HCT116 (cell line): ENCODE data around the gene PLCD3. TPM values are rescaled to one million over a fixed set of nuclear protein-coding genes. Genes with fewer than 3 reads are reported as not detected.

Source experiments
- ATAC-seq: fragments of 200-7000 bp; cut with Tn5 transposase; 2 replicates; pipeline ENCODE4 v1.9.1; 2020; ENCODE audit warnings: mild to moderate bottlenecking, moderate library complexity
- BruUV-seq: library from RNA; stranded (reverse); fragments of 400-500 nt; replicated peaks from 2 replicates; lab custom pipeline; 2021; lab: Mats Ljungman, UMichigan
- CTCF ChIA-PET: fragments of 300-600 bp; sonication (Branson Sonifier 250); formaldehyde crosslinking; loops from one replicate; lab custom pipeline; 2021; ENCODE audit warnings: antibody characterized with exemption; lab: Charles Lee
- POLR2A ChIA-PET: fragments of 300-600, 350-600 bp; sonication (Branson Sonifier 250); formaldehyde crosslinking; loops from one replicate; lab custom pipeline; 2021; ENCODE audit warnings: antibody characterized with exemption; lab: Charles Lee
- RAD21 ChIA-PET, 2 experiments: fragments of 300-600 bp; sonication (Branson Sonifier 250); formaldehyde crosslinking; loops; one replicate each; lab custom pipeline; 2023; ENCODE audit warnings: low total read pairs in 2 of 2; ENCODE audit not compliant: uncharacterized antibody in 2 of 2, unreplicated experiment in 2 of 2, low non-redundant PET in 1 of 2; lab: Charles Lee
- DNase-seq: peaks from one replicate; pipeline ENCODE4 v3.0.0-alpha.2; 2010; ENCODE audit warnings: low read depth, low spot score
- H2AFZ ChIP-seq: fragments of 200-600 bp; shearing (Covaris generic), sonication (generic); 2 replicates; pipeline ENCODE4 v1.6.1; 2017; ENCODE audit warnings: low read depth, mixed run types, mixed read lengths, antibody characterized with exemption, low read length; ENCODE audit not compliant: poor library complexity, severe bottlenecking
- H3K27ac ChIP-seq: 2 replicates; pipeline ENCODE4 v1.5.1; 2012; ENCODE audit warnings: low read depth, low read length
- H3K27me3 ChIP-seq: fragments of 200-600 bp; sonication (generic); 2 replicates; pipeline ENCODE4 v1.6.1; 2016; ENCODE audit warnings: mixed run types, low read length, mixed read lengths; ENCODE audit not compliant: insufficient read depth
- H3K36me3 ChIP-seq, 2 experiments: fragments of 200-500 bp in 1 of 2; fragments of 200-600 bp in 1 of 2; sonication (Bioruptor generic) in 1 of 2; sonication (generic) in 1 of 2; 2 replicates each; pipeline versions ENCODE4 v1.5.1 to v1.6.1; 2014 to 2016; ENCODE audit warnings: low read length in 2 of 2, inconsistent platforms in 1 of 2, mixed read lengths in 1 of 2, mixed run types in 1 of 2; ENCODE audit not compliant: insufficient read depth in 2 of 2, control insufficient read depth in 1 of 2
- H3K4me1 ChIP-seq, 2 experiments: fragments of 200-600 bp in 1 of 2; sonication (generic) in 1 of 2; 2 replicates each; pipeline versions ENCODE4 v1.5.1 to v1.6.1; 2012 to 2017; ENCODE audit warnings: low read length in 2 of 2, inconsistent platforms in 1 of 2, mild to moderate bottlenecking in 1 of 2, mixed read lengths in 1 of 2, mixed run types in 1 of 2, moderate library complexity in 1 of 2; ENCODE audit not compliant: insufficient read depth in 2 of 2, control insufficient read depth in 1 of 2
- H3K4me2 ChIP-seq: fragments of 200-600 bp; sonication (generic); 2 replicates; pipeline ENCODE4 v1.6.1; 2017; ENCODE audit warnings: mixed run types, low read length, mixed read lengths
- H3K4me3 ChIP-seq, 2 experiments: fragments of 200-600 bp in 1 of 2; sonication (generic) in 1 of 2; replicated peaks in 1 of 2; 2 replicates each; pipeline ENCODE4 v1.5.1; 2011 to 2016; ENCODE audit warnings: low read length in 2 of 2, control low read depth in 1 of 2, low read depth in 1 of 2, mild to moderate bottlenecking in 1 of 2, mixed read lengths in 1 of 2, mixed run types in 1 of 2
- H3K79me2 ChIP-seq: fragments of 200-600 bp; sonication (generic); 2 replicates; pipeline ENCODE4 v1.6.1; 2017; ENCODE audit warnings: mild to moderate bottlenecking, mixed run types, low read length, moderate library complexity, mixed read lengths; ENCODE audit not compliant: insufficient read depth
- H3K9ac ChIP-seq: fragments of 200-600 bp; sonication (generic); 2 replicates; pipeline ENCODE4 v1.6.1; 2016; ENCODE audit warnings: low read length, mixed read lengths
- H3K9me2 ChIP-seq: fragments of 200-600 bp; sonication (generic), shearing (Covaris generic); 2 replicates; pipeline ENCODE4 v1.6.1; 2017; ENCODE audit warnings: mixed run types, mild to moderate bottlenecking, moderate library complexity; ENCODE audit not compliant: insufficient read depth
- H3K9me3 ChIP-seq, 2 experiments: fragments of 200-500 bp in 1 of 2; fragments of 200-600 bp in 1 of 2; sonication (Bioruptor generic) in 1 of 2; sonication (generic) in 1 of 2; 2 replicates each; pipeline ENCODE4 v1.6.1; 2014 to 2017; ENCODE audit warnings: low read length in 2 of 2, mixed read lengths in 2 of 2, inconsistent platforms in 1 of 2, low read depth in 1 of 2, mild to moderate bottlenecking in 1 of 2, mixed run types in 1 of 2, moderate library complexity in 1 of 2; ENCODE audit not compliant: control insufficient read depth in 1 of 2, insufficient read depth in 1 of 2
- H4K20me1 ChIP-seq: fragments of 200-600 bp; sonication (generic), shearing (Covaris generic); 2 replicates; pipeline ENCODE4 v1.6.1; 2017; ENCODE audit warnings: mixed run types, mild to moderate bottlenecking, moderate library complexity; ENCODE audit not compliant: insufficient read depth
- ATF3 ChIP-seq: IDR thresholded peaks from 2 replicates; pipeline ENCODE4 v1.6.1; 2012
- EGR1 ChIP-seq: IDR thresholded peaks from 2 replicates; pipeline ENCODE4 v1.6.1; 2012; ENCODE audit warnings: low read depth
- EZH2 ChIP-seq: fragments of 200-600 bp; sonication (generic); IDR thresholded peaks from 2 replicates; pipeline ENCODE4 v1.6.1; 2017; ENCODE audit warnings: antibody characterized with exemption, mixed run types
- MAX ChIP-seq: IDR thresholded peaks from 2 replicates; pipeline ENCODE4 v1.6.1; 2012
- POLR2A ChIP-seq: IDR thresholded peaks from 2 replicates; pipeline ENCODE4 v1.7.0; 2011; ENCODE audit warnings: borderline replicate concordance; ENCODE audit not compliant: insufficient read depth, insufficient read length; ENCODE audit errors: extremely low read depth
- RAD21 ChIP-seq: IDR thresholded peaks from 2 replicates; pipeline ENCODE4 v1.6.1; 2012; ENCODE audit warnings: low read depth, mild to moderate bottlenecking
- REST ChIP-seq: IDR thresholded peaks from 2 replicates; pipeline ENCODE4 v1.6.1; 2012; ENCODE audit warnings: low read depth
- SIN3A ChIP-seq: IDR thresholded peaks from 2 replicates; pipeline ENCODE4 v1.6.1; 2012; ENCODE audit warnings: low read depth
- SRF ChIP-seq: IDR thresholded peaks from 2 replicates; pipeline ENCODE4 v1.6.1; 2012; ENCODE audit warnings: low read depth
- YY1 ChIP-seq: IDR thresholded peaks from 2 replicates; pipeline ENCODE4 v1.6.1; 2011; ENCODE audit warnings: low read length, low read depth, moderate library complexity, mild to moderate bottlenecking; ENCODE audit not compliant: insufficient replicate concordance; ENCODE audit errors: extremely low read depth
- ZFX ChIP-seq: fragments of 450-650 bp; IDR thresholded peaks from 2 replicates; pipeline ENCODE4 v1.6.1; 2017
- intact Hi-C: fragments of 100-400 bp; cut with micrococcal nuclease; formaldehyde crosslinking; loops from 2 replicates; pipeline ENCODE4 v1.10.0; 2022
- total RNA-seq: library from RNA; stranded (reverse); gene quantifications from one replicate; pipeline ENCODE4 v1.2.1, GENCODE V29; 2021; ENCODE audit not compliant: unreplicated experiment

PLCD3 gene
- total RNA-seq, 1 experiment from 2014 or later = 197 TPM

GRCh38 chr17:45128989-45129388, 3.3 kb downstream of the PLCD3 start:
- Histone ChIP-seq H2AFZ (no peak overlapping the region), H3K27ac (peak overlapping the region; percentile 89), H3K9me3 (no peaks in the 10 kb centered on the region), H3K4me3 (no peak overlapping the region), H3K4me2 (peak overlapping the region; percentile 100), H3K36me3 (no peaks in the 10 kb centered on the region), H3K9me2 (no peaks in the 10 kb centered on the region), H3K4me1 (peaks cover 70 to 83% of the 10 kb centered on the region in 2 experiments), H3K9ac (peak overlapping the region; percentile 82), H3K79me2 (peaks cover 63% of the 10 kb centered on the region), H4K20me1 (no peaks in the 10 kb centered on the region), H3K27me3 (no peaks in the 10 kb centered on the region)
- CTCF ChIA-PET = interaction anchor here (1.5 kb wide), 1 partner anchor 209 kb away, joined by 3 read pairs; no protein-coding TSS in a partner anchor
- intact Hi-C loops = no loop called here
- POLR2A ChIA-PET = interaction anchor here (3.2 kb wide), 1 partner anchor 19 kb away, joined by 15 read pairs; the partner anchor contains the start of gene HEXIM1
- ATAC-seq (no peak), DNase-seq (no peak)
- TF ChIP-seq REST = no peak
- TF ChIP-seq ATF3 = no peak
- TF ChIP-seq SIN3A = no peak
- no peak for TF ChIP-seq EZH2
- no peak for TF ChIP-seq POLR2A
- TF ChIP-seq RAD21 = no peak
- TF ChIP-seq MAX = no peak
- no peak for TF ChIP-seq EGR1
- TF ChIP-seq SRF = no peak
- no peak for TF ChIP-seq YY1
- no peak for TF ChIP-seq ZFX
- BruUV-seq = no TSS peak
- RAD21 ChIA-PET = interaction anchor here in 1 of 2 experiments (1.0 kb wide), 1 partner anchor 59 kb away, joined by 3 read pairs; no protein-coding TSS in a partner anchor
